Frontal cortex (tissue), 4 donors: Measurements from ENCODE around the gene RARB. TPM values are rescaled to one million over a fixed set of nuclear protein-coding genes. Genes with fewer than 3 reads are reported as not detected.

ENCODE experiments used
- DNase-seq, 2 donors: peaks; one replicate each; pipeline ENCODE4 v3.0.0; 2012; ENCODE audit warnings: low spot score in 2 of 2
- FAIRE-seq: peaks from 2 replicates; lab custom pipeline; 2012; peaks lifted over from hg19 to GRCh38; lab: Jason Lieb, UNC
- total RNA-seq: library from RNA; depleted of rRNA; stranded (reverse); fragments of >200 nt; gene quantifications from one replicate; pipeline ENCODE4 v1.2.3, GENCODE V29; 2014
- donor health status: control.
- donor health status: control.
- donor health status: control.

Gene RARB
- total RNA-seq, 1 donor from 2014 or later, result 28.5 TPM

DNA sequence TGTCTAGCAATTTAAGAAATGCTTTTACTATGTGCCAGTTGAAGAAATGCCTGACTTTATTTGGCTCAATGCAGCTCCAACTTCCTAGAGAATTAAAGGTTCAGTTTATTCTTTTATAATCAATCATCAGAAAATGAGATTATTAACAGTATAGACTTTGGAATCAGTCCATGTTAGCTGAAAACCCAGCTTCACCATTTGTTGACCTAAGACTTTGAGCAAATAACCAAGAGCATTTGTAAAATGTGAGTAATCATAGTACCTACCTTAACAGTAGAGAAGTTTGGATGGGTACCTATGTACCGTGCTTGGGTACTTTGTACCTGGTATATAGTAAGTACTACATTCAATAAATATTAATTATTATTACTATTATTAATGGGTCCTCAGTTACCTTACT, 105.9 kb downstream of the RARB start:
- FAIRE-seq, result no peak
- DNase-seq, result no peak

DNA sequence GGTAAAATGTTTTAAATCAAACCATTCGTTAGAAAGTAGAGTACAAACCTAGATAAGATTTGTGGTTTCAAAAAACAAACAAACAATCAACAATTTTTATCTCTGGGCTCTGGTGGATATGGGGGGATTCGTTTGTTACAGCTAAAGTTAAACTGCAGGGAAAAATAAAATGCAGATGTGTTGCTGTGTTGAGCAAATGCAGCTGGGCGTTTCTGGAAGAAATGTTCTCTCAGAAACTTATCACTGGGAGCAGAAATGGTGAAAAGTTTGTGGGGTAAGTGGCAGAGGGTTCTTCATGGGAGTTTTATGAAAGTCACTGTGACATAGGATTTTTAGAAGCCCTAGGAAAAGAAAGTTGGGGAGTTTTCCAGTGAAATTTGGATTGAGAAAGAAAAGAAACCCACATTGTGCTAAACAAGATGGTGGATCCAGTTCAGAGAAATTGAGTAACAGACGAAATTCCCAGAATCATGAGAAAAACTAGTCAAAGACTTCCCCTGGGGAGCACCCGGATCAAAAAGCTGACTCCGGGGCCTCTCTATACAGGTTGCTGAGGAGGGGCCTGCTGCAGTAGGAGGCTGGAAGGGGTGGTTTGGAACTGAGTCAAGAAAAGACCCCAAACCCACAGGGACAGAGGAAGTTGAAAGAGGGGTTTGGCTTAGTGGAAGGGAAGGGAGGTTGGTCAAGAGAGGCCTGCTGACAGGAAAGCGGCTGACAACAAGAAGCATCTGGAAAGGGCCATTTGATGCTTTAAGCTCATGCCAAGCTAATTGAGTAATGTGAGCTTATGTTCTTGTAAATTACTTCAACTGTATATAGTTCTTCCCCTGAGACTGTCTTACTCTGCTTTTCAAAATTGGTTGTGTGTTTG, 108.7 kb downstream of the RARB start:
- FAIRE-seq (no peak), DNase-seq (no peak)

GRCh38 chr3:25537516-25537915, 109.5 kb downstream of the RARB start:
- FAIRE-seq, result no peak
- no peak for DNase-seq

DNA sequence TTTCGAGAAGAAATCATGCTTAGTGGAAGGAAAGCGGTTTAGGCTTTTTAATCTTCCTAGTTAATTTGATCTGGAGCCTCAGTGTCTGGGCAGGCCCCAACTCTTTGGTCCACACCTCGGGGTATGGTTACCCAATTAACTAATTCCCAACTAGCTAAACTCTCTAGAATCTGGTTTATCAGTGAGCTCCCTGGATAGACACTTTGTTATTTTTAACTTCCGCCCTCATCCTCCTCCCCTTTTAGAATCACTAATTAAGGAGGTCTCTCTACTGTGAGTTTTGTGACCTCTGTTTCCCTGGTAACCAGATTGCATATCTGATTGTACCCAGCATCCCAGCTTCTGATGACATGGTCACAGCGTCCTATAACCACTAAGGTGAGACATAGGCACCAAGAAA, 112.2 kb downstream of the RARB start:
- FAIRE-seq (no peak), DNase-seq (no peak)

DNA sequence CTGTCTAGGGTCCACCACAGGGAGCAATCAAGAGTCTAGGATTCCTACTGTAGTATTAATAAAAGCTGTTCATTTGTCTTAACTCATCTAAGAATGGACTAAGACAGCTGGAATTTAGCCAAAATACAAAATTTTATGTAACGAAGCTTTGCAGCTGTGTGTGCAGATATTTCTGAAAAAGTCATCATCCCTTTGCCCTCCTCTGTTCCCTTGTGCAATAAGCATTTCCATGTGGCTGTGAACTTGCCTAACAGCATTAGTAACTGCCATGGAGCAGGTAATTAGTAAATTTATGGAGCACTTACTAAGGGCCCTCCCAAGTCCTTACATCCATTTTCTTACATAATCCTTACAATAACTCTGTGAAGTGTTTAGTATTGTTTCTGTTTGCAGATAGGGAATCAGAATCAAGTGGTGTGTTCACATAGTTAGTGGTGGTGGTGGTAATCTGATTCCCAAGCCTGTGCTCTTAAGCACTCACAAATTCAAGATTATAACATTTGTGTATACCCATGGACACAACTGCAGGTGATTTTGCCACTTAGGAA, 114.5 kb downstream of the RARB start:
- FAIRE-seq, result no peak
- DNase-seq, result no peak

- no peak for DNase-seq
- FAIRE-seq, result no peak
Observed at GRCh38 chr3:25547103-25547502, 119.0 kb downstream of the RARB start.

DNA sequence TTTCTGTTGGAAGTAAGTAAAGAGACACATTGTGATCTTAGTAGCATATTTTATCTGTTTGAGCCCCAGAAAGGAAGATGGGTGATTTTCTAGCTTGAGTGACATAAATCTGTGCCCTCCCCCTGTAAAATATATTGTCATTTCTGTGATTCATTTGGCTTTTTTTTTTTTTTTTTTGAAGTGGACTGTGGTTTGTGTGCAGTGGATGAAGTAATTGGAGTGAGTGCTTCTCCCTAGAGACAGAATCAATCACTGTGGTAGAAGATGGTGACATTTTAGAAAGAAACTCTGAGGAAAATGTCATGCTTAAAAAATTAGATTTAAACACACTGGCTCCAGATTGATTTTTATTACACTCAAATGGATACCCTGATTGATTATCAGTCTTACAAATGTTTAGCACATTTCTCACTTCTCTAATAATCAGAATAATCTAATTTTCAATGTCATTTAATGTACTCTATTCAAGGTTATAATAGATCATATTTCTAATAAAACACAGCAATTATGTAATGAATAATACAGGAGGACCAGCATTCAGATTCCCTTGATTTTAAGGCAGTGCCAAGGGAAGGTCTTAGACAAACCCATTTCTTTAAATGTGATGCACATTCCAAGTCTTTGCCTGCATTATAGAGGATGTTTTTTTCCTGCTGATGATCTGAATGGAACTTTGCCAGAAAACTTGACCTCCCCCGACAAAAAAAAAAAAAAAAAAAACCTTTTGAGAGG, 120.0 kb downstream of the RARB start:
- FAIRE-seq (no peak), DNase-seq (no peak)

- FAIRE-seq (no peak), DNase-seq (no peak)
Observed at GRCh38 chr3:25548836-25549235, 120.8 kb downstream of the RARB start.

GRCh38 chr3:25552251-25552650, 124.2 kb downstream of the RARB start:
- DNase-seq (no peak), FAIRE-seq (no peak)

DNA sequence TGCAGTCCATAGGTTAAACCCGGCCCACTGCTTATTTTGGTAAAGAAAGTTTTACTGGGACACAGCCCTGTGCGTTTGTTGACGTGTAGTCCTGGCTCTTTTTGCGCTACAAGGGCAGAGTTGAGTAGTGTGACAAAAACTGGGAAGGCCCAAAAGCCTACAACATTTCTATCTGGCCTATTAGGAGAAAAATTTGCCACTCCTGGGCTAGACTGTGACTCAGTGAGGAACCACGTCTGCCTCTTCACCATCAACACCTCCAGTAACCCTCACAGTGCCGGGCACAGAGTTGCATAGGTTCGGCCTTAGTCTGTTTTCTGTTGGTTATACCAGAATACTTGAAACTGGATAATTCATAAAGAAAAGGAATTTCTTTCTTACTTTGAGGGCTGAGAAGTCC, 126.3 kb downstream of the RARB start:
- no peak for DNase-seq

DNA sequence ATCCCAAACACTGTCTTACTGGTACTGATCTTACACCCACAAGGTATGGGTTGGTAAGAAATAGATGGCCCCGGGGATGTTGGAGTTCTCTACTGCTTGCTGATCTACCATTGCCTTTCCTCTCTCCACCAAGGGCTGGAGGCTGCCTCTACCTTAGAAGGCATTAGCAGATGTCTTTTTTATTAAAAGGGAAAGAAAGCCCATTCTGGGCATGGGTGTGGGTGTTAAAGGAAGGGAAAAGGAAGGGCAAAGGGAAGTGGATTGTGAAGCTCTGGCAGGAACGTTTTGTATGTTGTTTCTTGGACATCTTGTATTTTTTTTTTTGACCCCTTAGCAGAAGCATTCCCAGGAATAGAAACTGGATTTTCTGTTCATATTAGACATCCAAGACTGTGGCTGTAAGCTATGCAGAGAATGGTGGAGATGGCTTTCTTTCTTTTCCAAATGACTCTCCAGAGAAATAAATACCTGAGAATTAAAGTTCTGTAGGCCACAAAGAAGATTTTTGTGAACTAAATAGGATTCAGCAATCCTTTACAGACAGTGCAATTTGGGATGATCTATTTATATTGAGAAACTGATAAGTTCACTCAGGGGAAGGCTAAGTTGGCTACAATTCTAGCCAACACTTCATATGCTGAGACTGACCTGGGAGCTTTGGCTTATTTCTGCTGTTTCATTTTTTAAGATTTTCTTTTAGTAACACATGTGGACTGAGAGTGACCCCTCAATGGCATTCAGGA, 127.8 kb downstream of the RARB start:
- DNase-seq (no peak), FAIRE-seq (no peak)

More for the DNA sequence above, 126.3 kb downstream of the RARB start:
- no peak for FAIRE-seq

GRCh38 chr3:25556447-25556846, 128.4 kb downstream of the RARB start:
- FAIRE-seq (no peak), DNase-seq (no peak)

GRCh38 chr3:25557694-25558093, 129.6 kb downstream of the RARB start:
- no peak for FAIRE-seq
- no peak for DNase-seq

DNA sequence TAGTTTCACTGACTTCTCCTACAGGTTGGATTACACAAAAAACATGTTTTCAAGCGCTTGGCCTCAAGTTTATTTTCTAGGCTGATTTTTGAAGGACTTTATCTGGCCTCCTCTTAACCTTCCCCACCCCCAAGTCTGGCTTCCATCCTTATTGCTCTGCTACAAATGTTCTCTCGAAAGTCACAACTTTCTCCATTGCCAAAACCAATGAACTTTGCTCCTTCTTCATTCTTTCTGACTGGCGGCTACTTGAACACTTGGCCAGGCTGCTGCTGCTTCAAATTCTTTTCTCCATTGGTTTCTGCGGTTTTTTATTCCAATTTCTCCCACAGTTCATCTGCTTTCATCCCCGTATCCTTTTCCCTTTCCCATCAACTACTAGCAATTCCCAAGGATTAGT, 130.1 kb downstream of the RARB start:
- DNase-seq (peak in 1 of 2 donors; percentile 19), FAIRE-seq (no peak)

DNA sequence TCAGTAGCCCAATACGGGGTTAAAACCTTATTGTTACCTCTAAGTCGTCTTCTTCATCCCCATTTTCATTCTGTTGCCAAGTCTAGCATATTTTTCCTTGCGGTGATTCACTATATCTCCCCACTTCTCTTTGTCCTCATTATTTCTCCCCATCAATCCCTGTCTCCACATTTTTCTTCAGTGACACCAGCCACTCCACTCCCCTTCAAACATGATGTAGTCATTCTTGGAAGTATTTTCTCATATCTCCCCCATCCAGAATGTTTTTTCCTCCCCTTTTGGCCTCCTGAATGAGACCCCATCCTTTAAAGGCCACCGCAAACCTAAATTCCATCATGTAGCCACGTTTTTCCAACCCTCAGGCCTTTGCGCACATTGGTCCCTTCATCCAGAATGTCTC, 130.7 kb downstream of the RARB start:
- FAIRE-seq, result no peak
- DNase-seq, result no peak

DNA sequence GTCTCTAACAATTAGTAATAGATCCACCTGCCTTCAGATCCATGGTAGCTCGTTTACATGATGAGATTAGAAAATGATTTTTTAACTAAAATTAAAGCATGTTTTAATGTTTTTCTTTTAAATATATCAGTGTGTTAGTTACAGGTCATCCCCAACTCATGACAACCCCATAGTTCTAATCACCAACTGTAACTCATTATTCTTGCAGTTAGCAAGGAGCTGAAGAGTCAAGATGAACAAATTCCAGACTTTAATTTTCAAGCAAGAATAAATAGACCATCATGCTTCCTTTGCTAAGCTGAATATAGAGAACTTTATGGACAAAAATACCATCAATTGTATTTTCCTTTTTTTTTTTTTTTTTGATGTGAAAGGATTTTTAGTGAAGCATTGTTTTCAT, 135.5 kb downstream of the RARB start:
- FAIRE-seq, result no peak

GRCh38 chr3:25564075-25564474, 136.0 kb downstream of the RARB start:
- DNase-seq, result no peak
- FAIRE-seq, result no peak

More for the DNA sequence above, 135.5 kb downstream of the RARB start:
- DNase-seq, result no peak

DNA sequence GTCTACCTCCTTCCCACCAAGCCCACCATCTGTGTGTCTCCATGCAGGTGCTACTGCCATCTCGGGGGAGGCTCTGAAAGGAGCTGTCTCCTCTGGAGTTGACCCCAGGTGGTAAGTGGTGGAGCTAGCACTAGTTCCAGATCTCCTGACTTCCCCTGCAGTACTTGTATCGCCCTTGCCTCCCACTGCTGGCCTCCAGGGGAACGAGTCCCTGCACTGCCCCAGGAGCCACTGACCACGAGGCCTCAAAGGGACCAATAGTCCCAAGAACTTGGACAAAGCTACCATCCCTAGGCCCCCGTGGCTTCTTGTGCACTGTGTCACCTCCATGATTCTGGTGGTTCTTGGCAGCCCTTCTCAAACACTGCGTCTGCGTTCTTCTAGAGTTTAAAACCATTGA, 137.7 kb downstream of the RARB start:
- FAIRE-seq, result no peak

GRCh38 chr3:25566358-25566920, 138.4 kb downstream of the RARB start:
- FAIRE-seq, result no peak
- DNase-seq, result no peak

More for the DNA sequence above, 137.7 kb downstream of the RARB start:
- no peak for DNase-seq

DNA sequence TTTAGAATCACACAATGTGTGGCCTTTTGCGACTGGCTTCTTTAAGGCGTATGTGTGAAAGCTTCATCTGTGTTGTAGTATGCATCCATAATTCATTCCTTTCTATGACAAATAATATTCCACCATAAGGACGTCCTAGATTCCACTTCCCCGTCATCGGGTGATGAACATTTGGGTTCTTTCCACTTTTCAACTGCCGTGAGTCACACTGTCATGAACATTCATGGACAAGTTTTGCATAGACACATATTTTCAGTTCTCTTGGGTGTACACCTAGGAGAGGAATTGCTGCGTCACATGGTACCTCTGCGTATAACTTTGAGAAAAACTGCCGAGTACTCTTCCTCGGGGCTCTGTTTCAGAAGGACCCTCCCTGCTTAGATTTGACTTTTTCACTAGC, 139.3 kb downstream of the RARB start:
- no peak for FAIRE-seq
- no peak for DNase-seq
